Activated gamma-delta T cell (primary cell): Measurements from ENCODE around the gene AACS.
"Not testable (repeated sequence)": the region's sequence is repeated elsewhere in the genome, so short reads cannot be mapped to it uniquely, and the experiment has no call there.

Experiments
- DNase-seq: peaks from one replicate; lab custom pipeline; 2025; lab: John Stamatoyannopoulos, UW

Gene AACS

GRCh38 chr12:125092108-125092871 is 27.1 kb downstream of the AACS start:
- DNase-seq, result no peak

- DNase-seq, result no peak
These were observed 27.8 kb downstream of the AACS start for GRCh38 chr12:125092872-125093680.

DNA sequence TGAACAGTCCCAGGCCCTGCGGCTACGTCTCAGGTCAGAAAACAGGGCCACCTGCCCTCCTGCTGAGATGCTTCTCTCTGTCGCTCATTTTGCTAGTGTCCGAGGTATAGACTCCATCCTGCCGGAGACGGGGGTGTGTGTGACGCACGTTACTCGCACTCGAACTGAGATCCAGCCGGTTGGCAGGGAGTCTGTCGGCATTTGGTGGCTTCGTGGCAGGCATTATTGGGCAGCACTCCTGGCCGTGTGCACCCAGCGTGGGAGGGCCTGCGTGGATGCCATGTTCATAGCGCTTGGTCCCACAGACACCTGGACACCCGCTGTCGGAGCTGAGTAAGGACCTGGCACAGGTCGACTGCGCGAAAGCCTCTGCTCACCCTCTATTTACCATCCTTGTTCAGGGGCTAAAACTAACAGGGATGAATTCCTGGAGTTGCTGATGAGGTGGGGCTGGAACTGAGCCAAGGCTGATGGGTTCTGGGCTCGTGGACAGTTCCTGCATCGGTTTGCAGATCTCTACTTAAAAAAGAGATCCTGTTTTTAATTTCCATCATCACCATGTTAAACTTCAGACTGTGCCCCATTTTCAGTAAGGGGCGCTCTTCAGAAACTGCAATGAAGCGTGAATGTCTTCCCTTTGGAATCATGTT is 28.6 kb downstream of the AACS start:
- no peak for DNase-seq

DNA sequence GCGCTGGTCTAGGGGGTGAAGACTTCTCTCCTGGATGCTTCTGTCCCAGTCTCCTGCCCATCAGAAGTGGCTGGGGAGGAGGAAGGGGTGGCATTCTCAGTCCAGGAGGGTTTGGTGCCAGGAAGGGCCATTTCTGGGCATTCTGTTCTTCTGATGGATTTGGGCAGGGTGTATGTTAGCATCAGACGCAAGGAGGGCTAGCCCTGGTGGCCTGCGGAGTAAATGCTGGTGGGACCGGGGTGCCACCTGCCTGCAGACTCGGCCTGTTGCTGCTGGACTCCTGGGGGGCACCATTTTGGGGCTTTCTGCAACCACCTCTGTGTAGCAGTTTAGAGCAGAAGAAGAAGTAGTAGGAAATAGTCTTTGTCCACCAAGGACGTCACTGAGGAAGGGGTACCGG is 31.7 kb downstream of the AACS start:
- DNase-seq, result no peak

GRCh38 chr12:125097427-125097826 is 32.2 kb downstream of the AACS start:
- DNase-seq, result no peak

DNA sequence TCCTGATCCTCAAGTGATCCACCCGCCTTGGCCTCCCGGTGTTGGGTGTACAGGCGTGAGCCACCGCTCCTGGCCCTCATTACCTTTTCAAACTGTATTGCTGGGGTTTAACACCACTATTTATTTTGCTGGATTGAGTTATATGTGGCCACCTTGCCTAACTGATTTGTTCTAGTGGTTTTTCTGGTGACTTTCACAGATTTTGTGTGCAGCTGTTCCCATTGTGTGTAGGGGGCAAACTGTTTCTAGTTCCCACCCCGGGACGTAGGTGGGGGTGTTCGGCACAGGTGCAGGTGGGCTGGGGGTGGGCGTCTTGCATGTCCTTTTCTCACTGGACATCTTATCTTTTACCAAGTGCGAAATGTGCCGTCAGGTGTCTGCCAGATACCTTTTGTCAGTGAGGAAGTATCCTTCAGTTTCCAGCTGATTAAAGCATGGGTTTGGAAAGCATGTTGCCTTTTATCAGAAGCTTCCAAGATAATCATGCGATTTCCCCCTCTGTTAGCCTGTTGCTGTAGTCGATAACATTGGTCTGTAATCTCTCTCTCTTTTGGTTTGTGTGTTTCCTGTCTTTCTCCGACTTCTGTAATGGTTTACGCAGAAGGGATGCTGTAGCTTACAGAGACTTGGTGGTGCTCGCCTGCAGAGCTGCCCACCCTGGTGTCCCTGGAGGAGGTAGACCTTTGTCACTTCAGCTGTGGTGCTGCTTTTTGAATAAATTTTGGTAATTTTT is 33.6 kb downstream of the AACS start:
- no peak for DNase-seq

DNA sequence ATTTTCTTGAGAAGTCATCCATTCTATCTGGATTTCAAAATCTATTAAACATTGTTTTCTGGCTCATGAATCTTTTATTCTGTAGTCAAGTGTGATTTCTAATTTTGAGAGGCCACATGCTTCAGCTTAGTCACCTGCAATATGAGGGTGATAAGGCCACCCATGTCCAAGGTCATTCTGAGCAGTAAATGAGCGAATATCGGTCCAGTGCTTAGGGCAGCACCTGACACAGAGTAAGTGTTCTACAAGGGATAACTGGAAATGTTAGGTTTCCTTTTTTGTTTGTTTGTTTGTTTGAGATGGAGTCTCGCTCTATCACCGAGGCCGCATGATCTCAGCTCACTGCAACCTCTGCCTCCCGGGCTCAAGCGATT is 34.2 kb downstream of the AACS start:
- no peak for DNase-seq

DNA sequence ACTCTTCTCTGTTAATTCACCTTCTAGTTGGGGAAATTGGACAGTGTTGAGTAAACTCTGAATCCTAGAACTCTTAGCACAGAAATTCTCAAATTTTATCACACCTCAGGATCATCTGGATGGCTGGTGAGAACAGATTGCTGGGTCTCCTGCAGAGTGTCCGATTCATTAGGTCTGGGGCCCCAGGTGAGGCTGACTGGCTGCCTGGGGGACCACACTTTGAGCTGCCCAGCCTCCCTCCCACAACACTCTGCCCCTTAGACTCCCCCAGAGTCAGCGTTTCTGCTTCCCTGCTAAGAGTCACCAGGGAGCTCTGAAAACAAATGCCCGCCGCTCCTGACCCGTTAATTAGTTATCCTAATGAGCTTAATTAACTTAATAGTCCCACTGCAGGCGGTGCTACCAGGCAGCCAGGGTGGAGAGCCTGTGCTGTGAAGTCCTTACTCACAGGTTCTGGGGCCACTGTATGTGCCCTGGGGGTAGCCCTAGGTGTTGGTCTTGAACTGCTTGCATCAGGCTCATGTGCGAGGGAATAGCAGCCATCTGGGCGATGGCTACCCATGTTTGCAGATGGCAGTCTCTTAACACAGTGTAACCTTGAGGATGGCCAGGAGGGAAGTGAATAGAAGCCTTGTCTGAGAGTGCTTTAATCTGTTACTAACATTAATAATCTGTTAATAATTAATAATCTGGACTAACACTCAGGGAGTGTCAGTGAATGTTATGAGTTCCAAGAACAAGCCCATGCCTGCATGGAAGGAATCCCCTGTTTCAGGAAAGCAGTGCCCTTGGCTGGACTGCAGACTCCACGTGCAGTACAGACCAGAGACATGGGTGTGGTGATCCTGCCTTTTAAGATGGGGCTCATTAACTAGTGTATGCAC is 35.6 kb downstream of the AACS start:
- no peak for DNase-seq

DNA sequence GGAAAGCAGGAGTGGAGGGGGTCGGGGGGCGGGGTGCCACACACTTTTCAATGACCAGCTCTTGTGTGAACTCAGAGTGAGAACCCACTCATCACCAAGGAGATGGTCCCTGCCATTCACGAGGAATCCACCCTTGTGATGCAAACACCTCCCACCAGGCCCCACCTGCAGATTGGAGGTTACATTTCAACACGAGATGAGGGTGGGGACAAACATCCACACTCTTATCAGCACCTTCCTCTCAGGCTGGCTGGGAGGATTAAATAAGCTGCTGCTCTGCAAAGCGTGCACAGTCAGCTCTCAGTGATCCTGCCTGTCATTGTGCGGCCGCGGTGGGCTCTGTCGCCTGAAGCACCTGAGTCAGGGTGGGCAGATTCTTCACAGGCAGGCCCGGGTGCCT is 39.7 kb downstream of the AACS start:
- no peak for DNase-seq

DNA sequence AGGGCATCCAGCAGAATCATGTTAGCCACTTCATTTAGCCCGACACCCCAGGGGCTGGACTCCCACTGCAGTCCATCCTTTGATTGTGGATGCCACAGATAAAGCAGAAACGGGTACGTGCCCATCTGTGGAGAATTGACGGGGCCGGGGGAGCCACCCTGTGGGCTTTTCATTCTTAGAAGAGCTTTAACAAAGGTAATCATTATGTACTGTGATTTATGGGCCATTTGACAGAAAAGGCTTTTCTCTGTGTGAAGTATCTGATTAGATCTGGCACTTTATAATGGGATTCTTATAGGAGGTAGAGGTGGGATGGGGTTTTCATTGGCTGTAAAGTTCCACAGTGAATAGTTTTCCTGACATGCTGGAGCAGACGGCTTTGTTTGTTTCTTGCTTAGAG is 40.4 kb downstream of the AACS start:
- no peak for DNase-seq

DNA sequence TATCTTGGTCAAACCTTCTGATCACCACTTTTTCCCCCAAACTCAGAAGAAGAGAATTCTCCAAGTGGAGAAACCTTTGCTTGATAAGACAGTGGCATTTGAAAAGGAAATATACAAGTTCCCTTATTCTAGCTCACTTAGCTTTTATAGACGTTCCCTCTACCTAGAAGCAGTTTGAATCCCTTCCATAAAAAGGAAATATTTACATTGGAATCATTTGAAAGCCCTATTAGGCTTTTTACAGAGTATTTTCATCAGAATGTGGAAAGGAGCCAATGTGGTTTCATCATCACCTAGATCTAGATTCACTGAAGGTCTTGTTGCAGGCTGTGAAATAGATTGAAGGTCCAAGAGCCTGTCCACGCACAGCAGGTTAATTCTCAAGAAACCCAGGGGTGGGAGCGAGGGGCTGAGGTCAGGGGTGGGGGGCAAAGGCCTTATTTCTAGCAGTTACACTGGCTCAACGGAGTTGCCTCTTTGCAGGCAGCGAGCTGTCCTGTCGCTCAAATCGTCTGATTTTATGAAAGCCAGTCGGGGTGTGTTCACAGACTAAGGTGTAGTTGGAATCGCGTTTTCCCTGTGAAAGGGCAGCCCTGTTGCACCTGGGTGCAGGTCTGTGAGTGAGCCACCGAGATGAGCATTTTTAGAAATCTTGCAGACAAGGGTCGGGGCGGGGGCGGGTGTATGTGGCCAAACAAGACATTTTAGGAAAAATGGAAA is 45.6 kb downstream of the AACS start:
- no peak for DNase-seq

DNA sequence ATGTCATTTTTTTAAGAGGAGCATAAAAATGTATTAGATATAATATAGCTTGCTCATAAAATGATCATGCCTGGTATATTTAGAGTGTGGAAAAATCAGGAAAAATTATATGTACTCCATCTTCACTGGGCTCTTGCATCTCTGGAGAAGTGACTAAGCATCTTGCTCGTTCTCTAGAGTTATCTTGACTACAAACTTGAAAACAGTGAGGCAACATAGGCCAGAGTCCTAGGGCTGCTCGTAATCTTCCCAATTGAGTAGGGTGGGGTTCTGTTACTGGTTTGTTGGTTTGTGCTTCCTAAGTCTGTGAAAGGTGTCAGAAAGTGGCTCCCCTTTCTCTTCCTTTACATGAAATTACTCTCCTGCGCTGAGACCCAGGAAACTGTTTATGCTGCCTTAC is 46.2 kb downstream of the AACS start:
- no peak for DNase-seq

DNA sequence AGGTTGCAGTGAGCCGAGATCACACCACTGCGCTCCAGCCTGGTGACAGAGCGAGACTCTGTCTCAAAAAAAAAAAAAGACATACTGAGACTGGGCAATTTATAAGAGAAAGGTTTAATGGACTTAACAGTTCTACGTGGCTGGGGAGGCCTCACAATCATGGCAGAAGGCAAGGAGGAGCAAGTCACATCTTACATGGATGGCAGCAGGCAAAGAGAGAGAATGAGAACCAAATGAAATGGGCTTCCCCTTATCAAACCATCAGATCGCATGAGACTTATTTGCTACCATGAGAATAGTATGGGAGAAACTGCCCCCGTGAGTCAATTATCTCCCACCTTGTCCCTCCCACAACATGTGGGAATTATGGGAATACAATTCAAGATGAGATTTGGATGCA is 47.4 kb downstream of the AACS start:
- DNase-seq, result not testable (repeated sequence)

DNA sequence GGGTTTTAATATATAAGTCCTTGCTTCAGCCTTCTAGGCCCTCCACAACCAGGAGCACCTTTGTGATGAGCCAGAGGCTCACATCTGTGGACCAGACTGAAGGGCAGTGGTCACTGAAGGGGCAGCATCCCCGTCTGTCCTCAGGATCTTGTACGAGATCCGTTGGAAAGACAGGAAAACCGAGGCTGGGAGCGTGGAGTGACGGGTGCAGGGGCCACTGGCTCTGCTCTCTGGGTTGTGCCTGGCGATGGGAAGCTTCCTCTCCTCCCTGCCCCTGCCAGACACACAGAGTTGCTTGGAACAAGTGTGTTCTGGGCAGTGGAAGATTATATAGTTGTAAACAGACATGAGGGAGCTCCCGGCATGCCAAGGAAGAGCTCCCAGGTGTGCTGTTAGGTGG is 48.0 kb downstream of the AACS start:
- no peak for DNase-seq

- DNase-seq, result no peak
These were observed 48.6 kb downstream of the AACS start for GRCh38 chr12:125113789-125114188.

DNA sequence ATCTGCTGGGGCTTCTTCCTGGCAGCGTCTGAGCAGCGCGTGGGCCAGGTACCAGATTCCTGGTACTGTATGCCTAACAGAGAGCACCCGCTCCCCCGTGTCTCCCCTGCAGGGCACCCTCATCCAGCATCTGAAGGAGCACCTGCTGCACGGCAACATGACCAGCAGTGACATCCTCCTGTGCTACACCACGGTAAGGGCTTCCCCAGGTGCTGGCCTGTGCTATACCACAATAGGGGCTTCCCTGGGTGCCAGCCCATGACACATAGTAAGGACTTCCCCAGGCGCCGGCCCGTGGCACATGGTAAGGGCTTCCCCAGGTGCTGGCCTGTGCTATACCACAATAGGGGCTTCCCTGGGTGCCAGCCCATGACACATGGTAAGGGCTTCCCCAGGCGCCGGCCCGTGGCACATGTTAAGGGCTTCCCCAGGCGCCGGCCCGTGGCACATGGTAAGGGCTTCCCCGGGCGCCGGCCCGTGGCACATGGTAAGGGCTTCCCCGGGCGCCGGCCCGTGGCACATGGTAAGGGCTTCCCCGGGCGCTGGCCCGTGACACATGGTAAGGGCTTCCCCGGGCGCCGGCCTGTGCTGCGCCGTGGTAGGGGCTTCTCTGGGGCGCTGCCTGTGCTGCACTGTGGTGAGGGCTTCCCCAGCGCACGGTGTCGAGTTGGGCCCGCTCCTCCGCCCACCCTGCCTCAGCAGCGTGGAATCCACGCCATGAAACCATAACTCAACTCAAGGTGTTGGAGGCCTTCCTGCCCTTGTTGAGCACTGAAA is 49.3 kb downstream of the AACS start:
- no peak for DNase-seq

GRCh38 chr12:125120566-125120965 is 55.3 kb downstream of the AACS start:
- DNase-seq, result no peak

DNA sequence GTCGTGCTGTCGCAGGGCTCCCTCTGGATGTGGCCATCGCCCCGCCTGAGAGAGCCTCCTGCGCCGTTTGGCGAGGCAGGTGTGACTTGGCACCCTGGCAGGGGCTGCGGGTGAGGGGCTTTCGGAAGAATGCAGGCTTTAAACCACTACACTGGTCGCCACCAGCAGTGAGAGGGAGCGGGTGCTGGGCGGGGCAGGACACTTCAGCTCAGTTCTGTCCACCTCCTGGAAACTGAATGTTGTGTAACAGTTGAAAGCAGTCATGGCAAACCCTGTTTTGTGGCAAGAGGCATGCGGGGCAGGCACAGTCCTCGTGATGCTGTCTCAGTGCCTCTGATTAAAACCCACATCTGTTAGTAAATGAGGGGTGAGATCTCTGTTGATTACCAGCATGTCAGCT is 55.9 kb downstream of the AACS start:
- DNase-seq, result no peak

GRCh38 chr12:125122668-125123067 is 57.4 kb downstream of the AACS start:
- DNase-seq, result no peak
